ENCODE data around the gene LTB4R2.

DNA sequence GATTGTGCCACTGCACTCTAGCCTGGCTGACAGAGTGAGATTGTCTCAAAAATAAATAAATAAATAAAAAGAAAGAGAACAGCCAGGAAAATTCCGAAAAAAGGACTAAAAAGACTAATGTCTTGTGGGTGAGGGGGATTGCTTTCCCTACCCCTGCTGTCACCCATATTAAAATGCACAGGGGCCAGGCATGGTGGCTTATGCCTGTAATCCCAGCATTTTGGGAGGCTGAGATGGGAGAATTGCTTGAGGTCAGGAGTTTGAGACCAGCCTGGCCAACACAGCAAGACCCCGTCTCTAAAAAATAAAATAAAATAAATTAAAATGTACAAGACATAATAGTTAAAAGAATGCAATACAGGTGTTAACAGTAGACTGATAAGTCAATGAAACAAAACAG lies 16.4 kb upstream of the LTB4R2 start:
- TF ChIP-seq, protein P1, sequence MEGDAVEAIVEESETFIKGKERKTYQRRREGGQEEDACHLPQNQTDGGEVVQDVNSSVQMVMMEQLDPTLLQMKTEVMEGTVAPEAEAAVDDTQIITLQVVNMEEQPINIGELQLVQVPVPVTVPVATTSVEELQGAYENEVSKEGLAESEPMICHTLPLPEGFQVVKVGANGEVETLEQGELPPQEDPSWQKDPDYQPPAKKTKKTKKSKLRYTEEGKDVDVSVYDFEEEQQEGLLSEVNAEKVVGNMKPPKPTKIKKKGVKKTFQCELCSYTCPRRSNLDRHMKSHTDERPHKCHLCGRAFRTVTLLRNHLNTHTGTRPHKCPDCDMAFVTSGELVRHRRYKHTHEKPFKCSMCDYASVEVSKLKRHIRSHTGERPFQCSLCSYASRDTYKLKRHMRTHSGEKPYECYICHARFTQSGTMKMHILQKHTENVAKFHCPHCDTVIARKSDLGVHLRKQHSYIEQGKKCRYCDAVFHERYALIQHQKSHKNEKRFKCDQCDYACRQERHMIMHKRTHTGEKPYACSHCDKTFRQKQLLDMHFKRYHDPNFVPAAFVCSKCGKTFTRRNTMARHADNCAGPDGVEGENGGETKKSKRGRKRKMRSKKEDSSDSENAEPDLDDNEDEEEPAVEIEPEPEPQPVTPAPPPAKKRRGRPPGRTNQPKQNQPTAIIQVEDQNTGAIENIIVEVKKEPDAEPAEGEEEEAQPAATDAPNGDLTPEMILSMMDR (IDR thresholded peaks at IDR 0.05), result no peak
- TF ChIP-seq REST (IDR thresholded peaks at IDR 0.05), result no peak
- TF ChIP-seq KDM1A (IDR thresholded peaks at IDR 0.05; ENCODE audit: low read depth), result no peak
- TF ChIP-seq MAX (IDR thresholded peaks at IDR 0.05), result no peak
- TF ChIP-seq CEBPB (IDR thresholded peaks at IDR 0.05), result no peak
- no peak for TF ChIP-seq PHF8 (IDR thresholded peaks at IDR 0.05; ENCODE audit: borderline replicate concordance, low read depth)
- no peak for TF ChIP-seq EHMT2 (IDR thresholded peaks at IDR 0.05; ENCODE audit: low read depth)
- no peak for TF ChIP-seq POLR2A (IDR thresholded peaks at IDR 0.05; ENCODE audit: low read length)
- TF ChIP-seq RAD21 (conservative IDR thresholded peaks at IDR 0.05 in 1 of 2, IDR thresholded peaks at IDR 0.05 in 1 of 2), result no peak
- no peak for TF ChIP-seq MAFK (IDR thresholded peaks at IDR 0.05; ENCODE audit: partially characterized antibody)
